ENCODE data around the gene C22orf39.

Gene C22orf39

GRCh38 chr22:19450363-19451175 lies 3.1 kb upstream of the C22orf39 start:
- intact Hi-C loops (cut with DNase I; ENCODE audit: low total_unique reads) = no loop called here

DNA sequence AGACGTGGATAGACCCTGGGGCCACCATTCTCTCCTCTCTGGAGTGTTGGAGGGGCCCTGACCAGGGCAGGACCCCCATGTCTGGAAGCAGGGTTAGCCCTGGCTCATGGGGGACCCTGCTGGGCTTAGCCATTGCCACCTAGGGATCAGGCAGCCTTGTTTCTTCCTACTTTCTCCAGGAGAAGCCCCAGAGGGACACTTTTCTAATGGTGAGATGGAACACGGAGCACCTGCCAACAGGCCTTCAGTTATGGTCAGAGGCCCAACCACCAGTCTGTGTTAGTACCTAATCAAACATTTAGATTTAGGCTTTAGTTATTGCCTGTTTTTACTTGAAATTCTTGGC lies 1.9 kb upstream of the C22orf39 start:
- intact Hi-C loops (cut with DNase I; ENCODE audit: low total_unique reads) = no loop called here
- no peak for DNase-seq
- no peak for TF ChIP-seq CTCF (IDR thresholded peaks at IDR 0.05)

More at GRCh38 chr22:19450363-19451175, 3.1 kb upstream of the C22orf39 start:
- no peak for TF ChIP-seq CTCF (IDR thresholded peaks at IDR 0.05)
- no peak overlapping the region for H3K27ac ChIP-seq
- no peaks in the 10 kb centered on the region for H3K27me3 ChIP-seq
- H3K9me3 ChIP-seq = no peaks in the 10 kb centered on the region
- no peak overlapping the region for H3K4me3 ChIP-seq
- no peak for DNase-seq
- H3K4me1 ChIP-seq = peaks cover 0 to 25% (median 16%) of the 10 kb centered on the region in 4 donors
- H3K36me3 ChIP-seq = peaks cover 31 to 51% (median 36%) of the 10 kb centered on the region in 3 donors

DNA sequence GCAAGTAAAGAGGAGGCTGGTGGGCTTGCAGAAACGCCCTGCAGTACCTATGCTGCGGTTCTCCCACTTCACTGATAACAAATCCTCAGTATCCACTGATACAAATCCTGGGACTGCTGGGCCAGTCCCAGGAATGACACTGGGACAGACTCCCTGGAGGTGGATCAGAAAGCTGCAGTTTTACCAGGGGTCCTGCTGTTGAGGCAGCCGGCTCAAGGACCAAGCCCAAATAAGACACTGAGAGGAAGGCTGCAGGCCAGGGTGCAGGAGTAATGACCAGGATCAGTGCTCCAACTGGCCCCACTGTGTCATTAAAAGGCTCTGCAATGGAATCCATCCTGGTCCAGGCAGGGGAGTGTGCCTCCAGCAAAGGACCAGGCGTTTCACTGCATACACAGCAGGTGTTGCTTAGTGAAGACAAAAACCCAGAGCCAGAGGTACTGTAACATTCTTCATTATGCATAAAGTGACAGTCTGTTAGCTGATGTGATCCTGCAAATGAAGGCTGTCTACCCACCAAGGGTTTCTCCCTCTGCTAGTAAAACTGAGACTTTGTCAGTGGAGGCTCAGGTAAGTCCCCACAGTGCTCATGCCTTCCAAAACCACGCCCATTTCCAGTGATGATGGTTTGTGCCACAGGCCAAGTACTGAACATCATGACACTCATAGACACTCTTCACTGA lies 1.4 kb upstream of the C22orf39 start:
- intact Hi-C loops (cut with DNase I; ENCODE audit: low total_unique reads) = no loop called here
- no peak for DNase-seq
- Histone ChIP-seq H3K27me3 (no peaks in the 10 kb centered on the region), H3K4me3 (no peak overlapping the region), H3K27ac (no peak overlapping the region), H3K36me3 (peaks cover 17 to 44% (median 24%) of the 10 kb centered on the region in 3 donors), H3K4me1 (peaks cover 0 to 37% (median 17%) of the 10 kb centered on the region in 4 donors), H3K9me3 (no peaks in the 10 kb centered on the region)
- TF ChIP-seq CTCF (IDR thresholded peaks at IDR 0.05) = no peak

More for the DNA sequence above, 1.9 kb upstream of the C22orf39 start:
- Histone ChIP-seq H3K27me3 (no peaks in the 10 kb centered on the region), H3K4me3 (no peak overlapping the region), H3K36me3 (peaks cover 22 to 44% (median 25%) of the 10 kb centered on the region in 3 donors), H3K9me3 (no peaks in the 10 kb centered on the region), H3K27ac (no peak overlapping the region), H3K4me1 (peaks cover 0 to 37% (median 17%) of the 10 kb centered on the region in 4 donors)

GRCh38 chr22:19448076-19448607 lies 631 bp upstream of the C22orf39 start:
- intact Hi-C loops (cut with DNase I; ENCODE audit: low total_unique reads) = no loop called here

More at GRCh38 chr22:19448076-19448607, 631 bp upstream of the C22orf39 start:
- H3K9me3 ChIP-seq = no peaks in the 10 kb centered on the region
- peak overlapping the region; percentile 84 to 91 for H3K27ac ChIP-seq
- H3K27me3 ChIP-seq = no peaks in the 10 kb centered on the region
- H3K4me3 ChIP-seq = peak overlapping the region; percentile 81 to 88
- peaks cover 0 to 37% (median 17%) of the 10 kb centered on the region in 4 donors for H3K4me1 ChIP-seq
- H3K36me3 ChIP-seq = peaks cover 10 to 44% (median 24%) of the 10 kb centered on the region in 3 donors
- no peak for TF ChIP-seq CTCF (IDR thresholded peaks at IDR 0.05)
- no peak for DNase-seq
